ENCODE results near the gene TMEM62.

GRCh38 chr15:43111354-43111753 is 22.0 kb upstream of the TMEM62 start:
- TF ChIP-seq CTCF (IDR thresholded peaks at IDR 0.05) (no peak), POLR2A (IDR thresholded peaks at IDR 0.05) (no peak), POLR2AphosphoS5 (IDR thresholded peaks at IDR 0.05) (no peak)
